Measurements from ENCODE around the gene ROBO1.

DNA sequence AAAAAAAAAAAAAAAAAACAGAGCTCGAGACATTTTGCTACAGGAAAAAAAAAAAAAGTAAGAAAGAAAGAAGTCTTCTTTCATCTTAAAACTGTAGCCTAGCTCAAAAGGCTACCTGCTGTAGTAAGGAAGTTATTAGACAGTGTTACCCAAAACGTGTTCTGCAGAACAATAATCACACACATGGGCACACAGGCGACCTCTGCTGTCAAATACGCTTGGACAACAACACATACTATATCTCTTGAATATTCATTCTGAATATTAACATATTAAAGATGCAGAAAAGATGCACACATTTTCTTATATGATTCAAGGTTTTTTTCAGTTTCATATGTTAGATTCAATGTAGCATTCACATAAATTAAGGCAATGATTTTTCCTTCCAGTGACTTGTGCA, 215.8 kb downstream of the ROBO1 start:
- TF ChIP-seq EZH2 (IDR thresholded peaks at IDR 0.05) (no peak), POLR2AphosphoS5 (IDR thresholded peaks at IDR 0.05; ENCODE audit: borderline replicate concordance, low read depth, low read length) (no peak), FOXP2 (optimal IDR thresholded peaks at IDR 0.05; ENCODE audit: control extremely low read depth, extremely low read length, insufficient read depth) (no peak)

Data from SK-N-MC (cell line).